ENCODE data around the gene SAMD11.
"Not testable (repeated sequence)": the region's sequence is repeated elsewhere in the genome, so short reads cannot be mapped to it uniquely, and the experiment has no call there.

Gene SAMD11

GRCh38 chr1:923131-923990 is at the start of gene SAMD11:
TSS of gene SAMD11 (plus strand) at chr1:923923. CDS start at chr1:924432, 509 bp downstream.
- TF ChIP-seq CTCF (conservative IDR thresholded peaks at IDR 0.05): no peak; the same call in 1 of the 2 replicates
- peak within 1 kb of the TSS; percentile 99 for H3K27ac ChIP-seq

- H3K27ac ChIP-seq: not testable (repeated sequence)
Observed at GRCh38 chr1:876428-877208, 47.1 kb upstream of the SAMD11 start.

GRCh38 chr1:877209-877986 is 46.3 kb upstream of the SAMD11 start:
- H3K27ac ChIP-seq: not testable (repeated sequence)

- not testable (repeated sequence) for H3K27ac ChIP-seq
Observed at GRCh38 chr1:880511-880910, 43.2 kb upstream of the SAMD11 start.

GRCh38 chr1:880915-881314 is 42.8 kb upstream of the SAMD11 start:
- H3K27ac ChIP-seq: not testable (repeated sequence)

- TF ChIP-seq CTCF (conservative IDR thresholded peaks at IDR 0.05): no peak
- H3K27ac ChIP-seq: no peak overlapping the region
Observed at GRCh38 chr1:886311-886710, 37.4 kb upstream of the SAMD11 start.

GRCh38 chr1:886760-887159 is 37.0 kb upstream of the SAMD11 start:
- H3K27ac ChIP-seq: no peak overlapping the region
- TF ChIP-seq CTCF (conservative IDR thresholded peaks at IDR 0.05): no peak

GRCh38 chr1:888297-888696 is 35.4 kb upstream of the SAMD11 start:
- no peak overlapping the region for H3K27ac ChIP-seq
- no peak for TF ChIP-seq CTCF (conservative IDR thresholded peaks at IDR 0.05)

- not testable (repeated sequence) for H3K27ac ChIP-seq
Observed at GRCh38 chr1:889774-890173, 33.9 kb upstream of the SAMD11 start.

GRCh38 chr1:890234-890633 is 33.5 kb upstream of the SAMD11 start:
- not testable (repeated sequence) for H3K27ac ChIP-seq

Data from VCaP (cell line).